ENCODE data around the gene ZNF69. TPM values are rescaled to one million over a fixed set of nuclear protein-coding genes. Genes with fewer than 3 reads are reported as not detected.

Gene ZNF69
- total and polyA plus RNA-seq, 4 donors: 2.5 to 12.0 (median 8.9) TPM

DNA sequence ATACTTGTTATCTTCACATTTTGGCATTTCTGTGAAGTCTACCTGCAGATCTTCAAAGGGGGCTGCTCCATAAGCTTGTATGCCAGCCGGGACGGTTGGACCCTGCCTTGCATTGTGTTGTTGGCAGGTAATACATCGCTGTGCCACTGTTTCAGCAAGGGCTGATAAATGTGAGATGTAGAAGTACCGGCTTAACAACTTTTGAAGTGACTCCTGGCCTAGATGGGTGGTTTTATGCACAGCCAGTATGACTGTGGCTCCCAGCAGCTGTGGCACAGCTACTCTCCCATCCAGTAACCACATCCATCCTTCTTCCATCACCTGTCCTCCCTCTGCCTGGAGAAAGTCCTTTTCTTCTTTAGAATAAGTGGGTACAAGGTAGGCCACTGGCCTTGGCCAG is 57.1 kb downstream of the ZNF69 start:
- Histone ChIP-seq H3K36me3 (ENCODE audit: control insufficient read depth in 4 of 4, insufficient read depth in 3 of 4, low read depth in 1 of 4, low read length in 3 of 4) (peaks cover 12 to 78% (median 76%) of the 10 kb centered on the region in 4 donors), H3K9ac (ENCODE audit: low read depth in 1 of 2, low read length in 2 of 2) (no peak overlapping the region), H3K9me3 (ENCODE audit: control insufficient read depth in 4 of 4, low read length in 3 of 4) (peaks cover 55 to 87% (median 79%) of the 10 kb centered on the region in 4 donors), H3K27ac (ENCODE audit: low read depth in 1 of 2, low read length in 2 of 2) (no peak overlapping the region), H3K4me3 (ENCODE audit: low read depth in 1 of 3, low read length in 3 of 3) (peak overlapping the region in 2 of 3 donors; percentile 64 to 73), H3K27me3 (ENCODE audit: control insufficient read depth in 4 of 4, insufficient read depth in 4 of 4, low read length in 3 of 4) (no peaks in the 10 kb centered on the region), H3K4me1 (ENCODE audit: control insufficient read depth in 4 of 4, insufficient read depth in 4 of 4, low read length in 3 of 4) (no peaks in the 10 kb centered on the region)
- WGBS: 87% methylated on average over 4 of the region's 4 CpGs
- no peak for DNase-seq (ENCODE audit: low spot score)
- TF ChIP-seq NR2F2 (IDR thresholded peaks at IDR 0.05) (no peak), GABPA (IDR thresholded peaks at IDR 0.05 in 1 of 2, conservative IDR thresholded peaks at IDR 0.05 in 1 of 2) (no peak), FOXA1 (IDR thresholded peaks at IDR 0.05) (no peak), TAF1 (conservative IDR thresholded peaks at IDR 0.05) (no peak), JUND (IDR thresholded peaks at IDR 0.05) (no peak), EGR1 (IDR thresholded peaks at IDR 0.05; ENCODE audit: low read depth in 2 of 2) (no peak)
- TF ChIP-seq, protein P1, sequence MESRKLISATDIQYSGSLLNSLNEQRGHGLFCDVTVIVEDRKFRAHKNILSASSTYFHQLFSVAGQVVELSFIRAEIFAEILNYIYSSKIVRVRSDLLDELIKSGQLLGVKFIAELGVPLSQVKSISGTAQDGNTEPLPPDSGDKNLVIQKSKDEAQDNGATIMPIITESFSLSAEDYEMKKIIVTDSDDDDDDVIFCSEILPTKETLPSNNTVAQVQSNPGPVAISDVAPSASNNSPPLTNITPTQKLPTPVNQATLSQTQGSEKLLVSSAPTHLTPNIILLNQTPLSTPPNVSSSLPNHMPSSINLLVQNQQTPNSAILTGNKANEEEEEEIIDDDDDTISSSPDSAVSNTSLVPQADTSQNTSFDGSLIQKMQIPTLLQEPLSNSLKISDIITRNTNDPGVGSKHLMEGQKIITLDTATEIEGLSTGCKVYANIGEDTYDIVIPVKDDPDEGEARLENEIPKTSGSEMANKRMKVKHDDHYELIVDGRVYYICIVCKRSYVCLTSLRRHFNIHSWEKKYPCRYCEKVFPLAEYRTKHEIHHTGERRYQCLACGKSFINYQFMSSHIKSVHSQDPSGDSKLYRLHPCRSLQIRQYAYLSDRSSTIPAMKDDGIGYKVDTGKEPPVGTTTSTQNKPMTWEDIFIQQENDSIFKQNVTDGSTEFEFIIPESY (IDR thresholded peaks at IDR 0.05): no peak
- TF ChIP-seq, protein P2, sequence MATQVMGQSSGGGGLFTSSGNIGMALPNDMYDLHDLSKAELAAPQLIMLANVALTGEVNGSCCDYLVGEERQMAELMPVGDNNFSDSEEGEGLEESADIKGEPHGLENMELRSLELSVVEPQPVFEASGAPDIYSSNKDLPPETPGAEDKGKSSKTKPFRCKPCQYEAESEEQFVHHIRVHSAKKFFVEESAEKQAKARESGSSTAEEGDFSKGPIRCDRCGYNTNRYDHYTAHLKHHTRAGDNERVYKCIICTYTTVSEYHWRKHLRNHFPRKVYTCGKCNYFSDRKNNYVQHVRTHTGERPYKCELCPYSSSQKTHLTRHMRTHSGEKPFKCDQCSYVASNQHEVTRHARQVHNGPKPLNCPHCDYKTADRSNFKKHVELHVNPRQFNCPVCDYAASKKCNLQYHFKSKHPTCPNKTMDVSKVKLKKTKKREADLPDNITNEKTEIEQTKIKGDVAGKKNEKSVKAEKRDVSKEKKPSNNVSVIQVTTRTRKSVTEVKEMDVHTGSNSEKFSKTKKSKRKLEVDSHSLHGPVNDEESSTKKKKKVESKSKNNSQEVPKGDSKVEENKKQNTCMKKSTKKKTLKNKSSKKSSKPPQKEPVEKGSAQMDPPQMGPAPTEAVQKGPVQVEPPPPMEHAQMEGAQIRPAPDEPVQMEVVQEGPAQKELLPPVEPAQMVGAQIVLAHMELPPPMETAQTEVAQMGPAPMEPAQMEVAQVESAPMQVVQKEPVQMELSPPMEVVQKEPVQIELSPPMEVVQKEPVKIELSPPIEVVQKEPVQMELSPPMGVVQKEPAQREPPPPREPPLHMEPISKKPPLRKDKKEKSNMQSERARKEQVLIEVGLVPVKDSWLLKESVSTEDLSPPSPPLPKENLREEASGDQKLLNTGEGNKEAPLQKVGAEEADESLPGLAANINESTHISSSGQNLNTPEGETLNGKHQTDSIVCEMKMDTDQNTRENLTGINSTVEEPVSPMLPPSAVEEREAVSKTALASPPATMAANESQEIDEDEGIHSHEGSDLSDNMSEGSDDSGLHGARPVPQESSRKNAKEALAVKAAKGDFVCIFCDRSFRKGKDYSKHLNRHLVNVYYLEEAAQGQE (IDR thresholded peaks at IDR 0.05): no peak
- TF ChIP-seq, protein P3, sequence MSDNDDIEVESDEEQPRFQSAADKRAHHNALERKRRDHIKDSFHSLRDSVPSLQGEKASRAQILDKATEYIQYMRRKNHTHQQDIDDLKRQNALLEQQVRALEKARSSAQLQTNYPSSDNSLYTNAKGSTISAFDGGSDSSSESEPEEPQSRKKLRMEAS (IDR thresholded peaks at IDR 0.05): no peak

DNA sequence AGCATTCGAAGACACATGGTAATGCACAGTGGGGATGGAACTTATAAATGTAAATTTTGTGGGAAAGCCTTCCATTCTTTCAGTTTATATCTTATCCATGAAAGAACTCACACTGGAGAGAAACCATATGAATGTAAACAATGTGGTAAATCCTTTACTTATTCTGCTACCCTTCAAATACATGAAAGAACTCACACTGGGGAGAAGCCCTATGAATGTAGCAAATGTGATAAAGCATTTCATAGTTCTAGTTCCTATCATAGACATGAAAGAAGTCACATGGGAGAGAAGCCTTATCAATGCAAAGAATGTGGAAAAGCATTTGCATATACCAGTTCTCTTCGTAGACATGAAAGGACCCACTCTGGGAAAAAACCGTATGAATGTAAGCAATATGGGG is 61.1 kb downstream of the ZNF69 start:
- no peak overlapping the region for H3K27ac ChIP-seq (ENCODE audit: low read depth in 1 of 2, low read length in 2 of 2)
- H3K4me3 ChIP-seq (ENCODE audit: low read depth in 1 of 3, low read length in 3 of 3): peak overlapping the region in 2 of 3 donors; percentile 69 to 83
- peaks cover 67 to 100% (median 87%) of the 10 kb centered on the region in 4 donors for H3K9me3 ChIP-seq (ENCODE audit: control insufficient read depth in 4 of 4, low read length in 3 of 4)
- WGBS: over 99% methylated on average over 3 of the region's 3 CpGs
- H3K9ac ChIP-seq (ENCODE audit: low read depth in 1 of 2, low read length in 2 of 2): no peak overlapping the region
- H3K4me1 ChIP-seq (ENCODE audit: control insufficient read depth in 4 of 4, insufficient read depth in 4 of 4, low read length in 3 of 4): no peaks in the 10 kb centered on the region
- no peak for DNase-seq (ENCODE audit: low spot score)
- TF ChIP-seq FOXA2 (IDR thresholded peaks at IDR 0.05) (no peak), RXRA (IDR thresholded peaks at IDR 0.05) (no peak)
- H3K36me3 ChIP-seq (ENCODE audit: control insufficient read depth in 4 of 4, insufficient read depth in 3 of 4, low read depth in 1 of 4, low read length in 3 of 4): peaks cover 14 to 68% (median 63%) of the 10 kb centered on the region in 4 donors
- no peaks in the 10 kb centered on the region for H3K27me3 ChIP-seq (ENCODE audit: control insufficient read depth in 4 of 4, insufficient read depth in 4 of 4, low read length in 3 of 4)

DNA sequence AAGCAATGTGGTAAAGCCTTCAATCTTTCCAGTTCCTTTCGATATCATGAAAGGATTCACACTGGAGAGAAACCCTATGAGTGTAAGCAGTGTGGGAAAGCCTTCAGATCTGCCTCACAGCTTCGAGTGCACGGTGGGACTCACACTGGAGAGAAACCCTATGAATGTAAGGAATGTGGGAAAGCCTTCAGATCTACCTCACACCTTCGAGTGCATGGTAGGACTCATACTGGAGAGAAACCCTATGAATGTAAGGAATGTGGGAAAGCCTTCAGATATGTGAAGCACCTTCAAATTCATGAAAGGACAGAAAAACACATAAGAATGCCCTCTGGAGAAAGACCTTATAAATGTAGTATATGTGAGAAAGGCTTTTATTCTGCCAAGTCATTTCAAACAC is 61.6 kb downstream of the ZNF69 start:
- H3K27ac ChIP-seq (ENCODE audit: low read depth in 1 of 2, low read length in 2 of 2): no peak overlapping the region
- no peak overlapping the region for H3K9ac ChIP-seq (ENCODE audit: low read depth in 1 of 2, low read length in 2 of 2)
- peaks cover 64 to 100% (median 86%) of the 10 kb centered on the region in 4 donors for H3K9me3 ChIP-seq (ENCODE audit: control insufficient read depth in 4 of 4, low read length in 3 of 4)
- DNase-seq (ENCODE audit: low spot score): no peak
- peaks cover 14 to 63% (median 60%) of the 10 kb centered on the region in 4 donors for H3K36me3 ChIP-seq (ENCODE audit: control insufficient read depth in 4 of 4, insufficient read depth in 3 of 4, low read depth in 1 of 4, low read length in 3 of 4)
- WGBS: over 99% methylated on average over 4 of the region's 4 CpGs
- TF ChIP-seq, protein P4, sequence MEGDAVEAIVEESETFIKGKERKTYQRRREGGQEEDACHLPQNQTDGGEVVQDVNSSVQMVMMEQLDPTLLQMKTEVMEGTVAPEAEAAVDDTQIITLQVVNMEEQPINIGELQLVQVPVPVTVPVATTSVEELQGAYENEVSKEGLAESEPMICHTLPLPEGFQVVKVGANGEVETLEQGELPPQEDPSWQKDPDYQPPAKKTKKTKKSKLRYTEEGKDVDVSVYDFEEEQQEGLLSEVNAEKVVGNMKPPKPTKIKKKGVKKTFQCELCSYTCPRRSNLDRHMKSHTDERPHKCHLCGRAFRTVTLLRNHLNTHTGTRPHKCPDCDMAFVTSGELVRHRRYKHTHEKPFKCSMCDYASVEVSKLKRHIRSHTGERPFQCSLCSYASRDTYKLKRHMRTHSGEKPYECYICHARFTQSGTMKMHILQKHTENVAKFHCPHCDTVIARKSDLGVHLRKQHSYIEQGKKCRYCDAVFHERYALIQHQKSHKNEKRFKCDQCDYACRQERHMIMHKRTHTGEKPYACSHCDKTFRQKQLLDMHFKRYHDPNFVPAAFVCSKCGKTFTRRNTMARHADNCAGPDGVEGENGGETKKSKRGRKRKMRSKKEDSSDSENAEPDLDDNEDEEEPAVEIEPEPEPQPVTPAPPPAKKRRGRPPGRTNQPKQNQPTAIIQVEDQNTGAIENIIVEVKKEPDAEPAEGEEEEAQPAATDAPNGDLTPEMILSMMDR (IDR thresholded peaks at IDR 0.05; ENCODE audit: low read depth, low read length, missing input control): no peak
- no peak for TF ChIP-seq TAF1 (conservative IDR thresholded peaks at IDR 0.05)
- no peak for TF ChIP-seq FOXA1 (IDR thresholded peaks at IDR 0.05)
- TF ChIP-seq RAD21 (IDR thresholded peaks at IDR 0.05): no peak
- TF ChIP-seq EGR1 (IDR thresholded peaks at IDR 0.05; ENCODE audit: low read depth in 2 of 2): no peak
- TF ChIP-seq, protein P5, sequence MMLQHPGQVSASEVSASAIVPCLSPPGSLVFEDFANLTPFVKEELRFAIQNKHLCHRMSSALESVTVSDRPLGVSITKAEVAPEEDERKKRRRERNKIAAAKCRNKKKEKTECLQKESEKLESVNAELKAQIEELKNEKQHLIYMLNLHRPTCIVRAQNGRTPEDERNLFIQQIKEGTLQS (IDR thresholded peaks at IDR 0.05): no peak
- TF ChIP-seq YY1 (IDR thresholded peaks at IDR 0.05): no peak
- TF ChIP-seq JUND (IDR thresholded peaks at IDR 0.05): no peak
- TF ChIP-seq HNF4G (IDR thresholded peaks at IDR 0.05): no peak
- TF ChIP-seq GABPA (IDR thresholded peaks at IDR 0.05 in 1 of 2, conservative IDR thresholded peaks at IDR 0.05 in 1 of 2): no peak
- no peak for TF ChIP-seq RXRA (IDR thresholded peaks at IDR 0.05)
- TF ChIP-seq NR2F2 (IDR thresholded peaks at IDR 0.05): no peak
- no peak for TF ChIP-seq FOXA2 (IDR thresholded peaks at IDR 0.05)
- TF ChIP-seq, protein P1 (IDR thresholded peaks at IDR 0.05): no peak
- H3K4me3 ChIP-seq (ENCODE audit: low read depth in 1 of 3, low read length in 3 of 3): peak overlapping the region in 2 of 3 donors; percentile 69 to 83
- H3K27me3 ChIP-seq (ENCODE audit: control insufficient read depth in 4 of 4, insufficient read depth in 4 of 4, low read length in 3 of 4): no peaks in the 10 kb centered on the region
- no peaks in the 10 kb centered on the region for H3K4me1 ChIP-seq (ENCODE audit: control insufficient read depth in 4 of 4, insufficient read depth in 4 of 4, low read length in 3 of 4)

Measured in liver (tissue), 9 donors.